GM23338 (cell line): ENCODE data around the gene GLI3.

Experiments used
- CREB1 ChIP-seq: fragments of 250-450 bp; sonication (Bioruptor Pico); IDR thresholded peaks from 2 replicates; pipeline ENCODE4 v1.5.0; 2020; ENCODE audit warnings: low read depth, mild to moderate bottlenecking, moderate library complexity
- CTCF ChIP-seq, 2 experiments: fragments of 200-600 bp in 1 of 2; sonication (generic) in 1 of 2; conservative IDR thresholded peaks; 2 replicates each; pipeline versions ENCODE4 v1.5.1 to v1.6.1; 2016 to 2017; ENCODE audit warnings: antibody characterized with exemption in 2 of 2, low read depth in 2 of 2, mild to moderate bottlenecking in 2 of 2, moderate library complexity in 1 of 2
- ETS1 ChIP-seq: IDR thresholded peaks from 2 replicates; pipeline ENCODE4 v1.6.1; 2016; ENCODE audit warnings: antibody characterized with exemption
- EZH2 ChIP-seq: fragments of 200-600 bp; sonication (generic); IDR thresholded peaks from one replicate; pipeline ENCODE4 v1.8.0; 2017; ENCODE audit warnings: antibody characterized with exemption, mild to moderate bottlenecking, low read depth; ENCODE audit not compliant: unreplicated experiment
- EZH2phosphoT487 ChIP-seq: fragments of 200-600 bp; sonication (generic); IDR thresholded peaks from one replicate; pipeline ENCODE4 v1.8.1; 2018; ENCODE audit warnings: antibody characterized with exemption; ENCODE audit not compliant: unreplicated experiment
- JUNB ChIP-seq: IDR thresholded peaks from one replicate; pipeline ENCODE4 v1.6.1; 2016; ENCODE audit warnings: antibody characterized with exemption; ENCODE audit not compliant: unreplicated experiment
- NANOG ChIP-seq: IDR thresholded peaks from 2 replicates; pipeline ENCODE4 v1.6.1; 2016; ENCODE audit warnings: antibody characterized with exemption, borderline replicate concordance
- POLR2AphosphoS5 ChIP-seq: IDR thresholded peaks from 2 replicates; pipeline ENCODE4 v1.6.1; 2016; ENCODE audit warnings: antibody characterized with exemption, low read depth
- REST ChIP-seq: IDR thresholded peaks from one replicate; pipeline ENCODE4 v1.6.1; 2018; ENCODE audit warnings: antibody characterized with exemption; ENCODE audit not compliant: unreplicated experiment
- STAT1 ChIP-seq: IDR thresholded peaks from one replicate; pipeline ENCODE4 v1.6.1; 2016; ENCODE audit warnings: antibody characterized with exemption; ENCODE audit not compliant: unreplicated experiment
- ZNF114 ChIP-seq: fragments of 250-450 bp; sonication (Bioruptor Pico); IDR thresholded peaks from 2 replicates; pipeline ENCODE4 v1.5.0; 2020; ENCODE audit warnings: mild to moderate bottlenecking, moderate library complexity
- ZNF331 ChIP-seq: fragments of 250-450 bp; sonication (Bioruptor Pico); IDR thresholded peaks from 2 replicates; pipeline ENCODE4 v1.5.0; 2020; ENCODE audit warnings: low read depth, mild to moderate bottlenecking, moderate library complexity
- ZNF462 ChIP-seq: fragments of 250-450 bp; sonication (Bioruptor Pico); IDR thresholded peaks from 2 replicates; pipeline ENCODE4 v1.5.0; 2020; ENCODE audit warnings: mild to moderate bottlenecking, moderate library complexity

GRCh38 chr7:42104694-42105093 is 132.3 kb downstream of the GLI3 start:
- TF ChIP-seq EZH2: no peak
- TF ChIP-seq CTCF (conservative IDR thresholded peaks at IDR 0.05; ENCODE audit: low read depth in 2 of 2): no peak
- TF ChIP-seq EZH2phosphoT487: no peak
- no peak for TF ChIP-seq POLR2AphosphoS5
- TF ChIP-seq STAT1: no peak
- TF ChIP-seq JUNB: no peak
- TF ChIP-seq ZNF331: no peak
- TF ChIP-seq REST: no peak
- TF ChIP-seq CREB1: no peak
- no peak for TF ChIP-seq ETS1
- TF ChIP-seq NANOG: no peak
- TF ChIP-seq ZNF114 (CRISPR knock-in tag): no peak
- no peak for TF ChIP-seq ZNF462 (CRISPR knock-in tag)
